GM18526 (cell line): Measurements from ENCODE around the gene MUC5B.

Experiments used
- POLR2A ChIP-seq: IDR thresholded peaks from 3 replicates; pipeline ENCODE4 v1.6.1; 2011; ENCODE audit not compliant: insufficient read length; ENCODE audit errors: extremely low read depth

MUC5B gene

GRCh38 chr11:1201395-1202153 is 21.3 kb upstream of the MUC5B start:
- no peak for TF ChIP-seq POLR2A

- no peak for TF ChIP-seq POLR2A
Measured at GRCh38 chr11:1202154-1202775, 20.6 kb upstream of the MUC5B start.

DNA sequence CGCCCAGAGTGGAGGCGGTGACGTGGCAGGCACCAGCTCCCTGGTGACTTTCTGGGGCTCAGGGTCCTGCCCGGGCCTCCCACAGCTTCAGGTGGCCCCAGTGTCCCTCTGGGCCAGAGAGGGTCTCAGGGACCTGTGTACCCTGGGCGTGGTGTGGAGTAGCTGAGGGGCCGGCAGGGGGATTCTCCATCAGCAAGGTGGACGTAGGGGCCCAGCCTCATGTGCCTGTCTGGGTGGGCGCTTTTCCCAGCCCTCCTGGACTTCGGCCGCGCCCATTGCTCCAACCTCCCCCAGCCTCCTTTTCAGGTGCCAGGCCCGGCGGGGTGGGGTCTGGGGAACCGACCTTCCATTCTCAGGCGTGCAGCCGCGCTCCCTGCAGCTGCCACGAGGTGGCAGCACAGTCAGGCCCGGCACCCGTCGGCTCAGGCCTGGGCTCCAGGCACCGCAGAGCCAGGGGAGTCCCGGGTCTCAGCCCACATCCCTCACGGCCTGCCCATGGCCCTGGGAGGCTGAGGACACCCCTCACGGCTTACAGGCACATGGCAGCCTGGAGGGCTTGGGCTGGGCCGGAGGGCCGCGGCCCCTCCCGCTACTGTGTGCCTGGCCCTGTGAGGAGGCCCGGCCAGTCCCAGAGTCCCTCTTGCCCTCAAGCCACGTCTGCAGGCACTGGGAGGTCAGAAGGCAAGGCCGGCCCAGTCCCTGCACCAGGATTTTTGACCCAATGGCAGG is 19.9 kb upstream of the MUC5B start:
- no peak for TF ChIP-seq POLR2A

DNA sequence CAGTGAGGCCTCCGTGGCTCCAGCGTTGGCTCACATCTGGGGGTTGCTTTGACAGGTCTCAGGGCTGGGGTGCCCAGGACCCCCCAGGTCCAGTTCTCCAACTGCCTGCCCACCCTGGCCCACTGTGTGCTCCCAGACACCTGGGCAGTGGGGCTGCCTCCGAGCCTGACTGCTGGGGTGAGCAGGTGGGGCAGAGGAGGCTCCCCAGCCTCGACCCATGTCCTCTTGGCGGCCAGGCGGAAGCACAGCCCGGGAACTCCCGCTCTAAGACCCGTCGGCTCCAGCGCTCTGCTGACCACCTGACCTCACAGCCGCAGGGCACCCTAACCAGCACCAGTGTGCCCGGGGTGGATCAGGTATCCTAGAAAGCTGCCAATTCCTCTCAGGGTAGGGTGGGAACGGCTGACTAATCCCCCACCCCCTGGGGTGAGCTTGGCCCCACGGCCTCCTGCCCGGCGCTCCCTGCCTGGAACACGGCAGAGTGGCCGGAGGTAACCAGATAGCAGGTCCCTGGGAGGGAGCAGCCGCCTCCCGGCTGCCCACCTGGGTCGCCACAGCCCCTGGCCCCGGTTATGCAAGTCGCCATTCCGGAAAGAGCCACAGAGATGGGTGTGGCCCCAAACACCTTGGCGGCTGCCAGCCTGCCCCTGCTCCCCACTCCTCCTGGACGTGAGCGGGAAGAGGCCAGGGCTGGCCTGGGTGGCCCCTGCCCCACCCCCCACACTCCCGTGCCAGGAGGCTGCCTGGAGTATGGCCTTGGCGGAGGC is 19.2 kb upstream of the MUC5B start:
- TF ChIP-seq POLR2A, result no peak

GRCh38 chr11:1204381-1205101 is 18.3 kb upstream of the MUC5B start:
- TF ChIP-seq POLR2A, result no peak

- TF ChIP-seq POLR2A, result no peak
Measured at GRCh38 chr11:1205121-1205986, 17.5 kb upstream of the MUC5B start.

DNA sequence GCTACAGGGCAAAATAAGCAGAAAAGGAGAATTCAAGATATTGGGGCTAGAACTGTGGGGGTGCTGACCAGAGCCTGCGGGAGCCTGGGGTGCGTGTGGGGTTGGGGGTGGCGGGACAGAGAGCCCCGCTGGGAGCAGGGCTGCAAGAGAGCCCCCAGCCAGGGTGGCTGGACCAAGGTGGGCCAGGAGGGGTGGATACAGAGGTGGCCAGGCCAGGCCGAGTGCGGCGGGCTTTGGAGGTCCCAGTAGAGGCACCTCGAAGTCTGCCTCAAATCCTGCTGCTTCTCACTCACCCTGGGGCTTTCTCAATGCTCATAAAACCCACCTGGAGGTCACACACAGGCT is 16.9 kb upstream of the MUC5B start:
- TF ChIP-seq POLR2A, result no peak

- no peak for TF ChIP-seq POLR2A
Measured at GRCh38 chr11:1206391-1207271, 16.2 kb upstream of the MUC5B start.

DNA sequence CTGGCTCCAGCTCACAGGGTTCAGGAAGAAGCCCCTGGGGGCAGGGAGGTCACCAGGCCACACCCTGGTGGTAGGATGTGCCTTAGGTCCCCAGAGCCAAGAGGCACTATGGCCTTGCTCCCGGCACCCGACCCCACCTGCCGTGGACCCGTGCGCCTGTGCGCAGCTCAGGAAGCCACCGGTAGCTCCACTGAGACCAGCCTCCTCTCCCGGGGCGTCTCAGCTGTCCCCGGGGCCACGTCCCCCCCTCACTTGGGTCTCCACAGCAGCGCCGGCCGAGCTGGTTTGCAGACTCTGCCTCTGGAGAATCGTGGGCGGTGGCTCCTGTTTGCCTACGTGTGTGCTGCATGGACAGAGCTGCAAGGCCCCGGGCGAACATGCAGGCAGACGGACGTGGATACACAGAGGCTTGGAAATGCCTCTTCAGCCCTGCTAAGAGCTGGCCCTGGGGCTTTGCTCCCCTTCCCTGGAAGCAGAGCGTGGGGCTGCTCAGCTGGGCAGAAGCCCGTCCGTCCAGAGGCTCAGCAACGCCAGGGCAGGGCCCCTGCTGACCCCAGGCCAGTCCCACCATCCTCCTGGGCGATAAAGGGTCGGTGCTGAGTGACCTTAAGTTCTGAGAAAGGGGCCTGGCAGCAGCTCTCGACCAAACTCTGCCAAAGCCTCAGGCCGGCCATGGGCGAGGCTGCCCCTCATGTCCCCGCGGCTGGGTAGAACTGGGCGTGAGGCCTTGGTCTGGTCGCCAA is 15.3 kb upstream of the MUC5B start:
- no peak for TF ChIP-seq POLR2A

DNA sequence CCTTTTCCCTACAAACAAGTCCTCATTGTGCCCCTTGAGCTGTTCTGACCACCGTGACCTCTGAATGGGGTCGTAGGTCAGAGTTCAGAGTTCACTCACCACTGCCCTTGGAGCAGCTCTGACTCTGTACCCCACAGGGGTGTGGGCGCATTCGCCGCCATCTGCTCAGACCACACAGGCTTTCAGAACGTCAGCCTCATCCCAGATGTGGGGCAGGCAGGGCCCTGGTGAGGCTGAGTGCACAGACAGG is 14.8 kb upstream of the MUC5B start:
- no peak for TF ChIP-seq POLR2A

DNA sequence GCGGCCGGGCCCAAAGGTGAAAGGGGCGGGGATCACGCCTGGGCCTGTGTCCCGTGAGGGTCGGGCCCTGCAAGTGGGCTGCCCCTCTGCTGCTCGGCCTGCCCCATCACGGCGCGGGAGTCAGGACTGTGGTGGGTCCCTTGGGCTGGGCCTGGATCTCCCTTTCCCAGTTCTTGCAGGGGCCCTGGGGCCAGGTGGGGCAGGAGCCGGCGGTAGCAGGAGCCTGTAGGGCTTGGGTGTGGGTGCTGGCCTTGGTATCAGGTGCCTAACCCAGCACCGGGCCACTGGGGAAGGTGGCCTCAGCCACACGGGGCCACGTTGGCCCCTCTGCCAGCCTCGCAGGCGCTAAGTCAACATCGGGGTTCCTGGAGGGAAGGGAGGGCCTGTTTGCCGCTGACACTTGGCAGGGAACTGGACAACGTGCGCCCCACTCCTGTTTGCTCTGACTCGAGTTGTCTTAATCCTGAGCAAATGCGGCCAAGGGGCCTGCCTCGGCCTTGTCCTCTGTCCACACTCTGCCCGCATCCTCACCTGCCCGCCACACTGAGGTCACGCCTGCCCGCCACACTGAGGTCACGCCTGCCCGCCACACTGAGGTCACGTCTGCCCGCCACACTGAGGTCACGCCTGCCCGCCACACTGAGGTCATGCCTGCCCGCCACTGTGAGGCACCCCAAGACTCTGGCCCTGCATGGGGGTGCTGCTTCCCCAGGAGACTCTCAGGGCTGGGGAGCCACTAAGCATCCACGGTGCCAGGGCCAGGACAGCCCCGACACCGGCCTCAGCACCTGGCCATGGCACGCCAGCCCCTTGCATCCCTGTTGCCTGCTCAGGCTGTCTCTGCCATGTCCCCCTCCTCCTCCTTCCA is 14.2 kb upstream of the MUC5B start:
- TF ChIP-seq POLR2A, result no peak
